Activated CD8-positive, alpha-beta T cell treated with anti-CD3 and anti-CD28 coated beads for 36 hours (primary cell): ENCODE data around the gene CYTH3. TPM values are rescaled to one million over a fixed set of nuclear protein-coding genes. Genes with fewer than 3 reads are reported as not detected.

Experiments used
- ATAC-seq: fragments of 200-7000 bp; cut with Tn5 transposase; one replicate; pipeline ENCODE4 v1.10.0; 2021; ENCODE audit warnings: mild to moderate bottlenecking, moderate library complexity
- CTCF ChIA-PET: fragments of 350-600 bp; sonication (Branson Sonifier 250); formaldehyde crosslinking; loops from one replicate; lab custom pipeline; 2021; ENCODE audit warnings: antibody characterized with exemption; lab: Charles Lee
- POLR2A ChIA-PET: fragments of 350-600 bp; sonication (Branson Sonifier 250); formaldehyde crosslinking; loops from one replicate; lab custom pipeline; 2021; ENCODE audit warnings: antibody characterized with exemption; lab: Charles Lee
- DNase-seq: peaks from one replicate; pipeline ENCODE4 v3.0.0-alpha.2; 2020
- H3K27ac Mint-ChIP-seq: one replicate; pipeline ENCODE4 v1.8.0; 2021; ENCODE audit warnings: mild to moderate bottlenecking, mixed read lengths
- H3K27me3 Mint-ChIP-seq: one replicate; pipeline ENCODE4 v1.8.0; 2021; ENCODE audit warnings: mixed read lengths
- H3K36me3 Mint-ChIP-seq: one replicate; pipeline ENCODE4 v1.8.0; 2021; ENCODE audit warnings: low read depth, mixed read lengths
- H3K4me1 Mint-ChIP-seq: one replicate; pipeline ENCODE4 v1.8.0; 2021; ENCODE audit warnings: low read depth, mixed read lengths
- H3K4me3 Mint-ChIP-seq: one replicate; pipeline ENCODE4 v1.8.0; 2021; ENCODE audit warnings: mild to moderate bottlenecking, moderate library complexity, mixed read lengths
- H3K9me3 Mint-ChIP-seq: one replicate; pipeline ENCODE4 v1.8.0; 2021; ENCODE audit warnings: mixed read lengths
- intact Hi-C: fragments of 100-400 bp; cut with micrococcal nuclease; formaldehyde crosslinking; loops from one replicate; pipeline ENCODE4 v1.10.0; 2022
- total RNA-seq, 2 experiments: library from RNA; stranded (reverse); gene quantifications; one replicate each; pipeline ENCODE4 v1.2.3, GENCODE V29; 2021
- TF ChIP-seq, protein P1 (sequence below): fragments of 200-600 bp; IDR thresholded peaks from one replicate; pipeline ENCODE4 v1.8.0; 2022; ENCODE audit warnings: antibody characterized with exemption, mild to moderate bottlenecking

The CYTH3 gene
- total RNA-seq, 2 experiments from 2014 or later, result 0.92 to 2.3 TPM

DNA sequence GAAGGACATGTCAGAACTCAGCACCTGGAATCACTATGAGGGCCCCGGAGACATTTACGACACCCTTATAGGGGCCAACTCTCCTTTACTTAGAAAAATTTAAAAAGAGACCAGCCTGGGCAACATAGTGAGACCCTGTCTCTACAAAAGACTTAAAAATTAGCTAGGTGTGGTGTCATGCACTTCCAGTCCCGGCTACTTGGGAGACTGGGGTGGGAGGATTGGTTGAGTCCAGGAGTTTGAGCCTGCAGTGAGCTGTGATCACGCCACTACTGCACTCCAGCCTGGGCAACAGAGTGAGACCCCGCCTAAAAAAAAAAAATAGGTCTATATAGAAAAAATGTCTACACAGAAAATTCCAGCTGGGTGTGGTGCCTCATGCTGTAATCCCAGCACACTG, 7.5 kb upstream of the CYTH3 start:
- ATAC-seq (no peak), DNase-seq (no peak)
- Mint-ChIP-seq H3K4me1 (no peaks in the 10 kb centered on the region), H3K4me3 (no peak overlapping the region), H3K36me3 (no peaks in the 10 kb centered on the region), H3K9me3 (no peaks in the 10 kb centered on the region), H3K27me3 (no peaks in the 10 kb centered on the region), H3K27ac (no peak overlapping the region)
- CTCF ChIA-PET, result no interaction called here
- TF ChIP-seq, protein P1, sequence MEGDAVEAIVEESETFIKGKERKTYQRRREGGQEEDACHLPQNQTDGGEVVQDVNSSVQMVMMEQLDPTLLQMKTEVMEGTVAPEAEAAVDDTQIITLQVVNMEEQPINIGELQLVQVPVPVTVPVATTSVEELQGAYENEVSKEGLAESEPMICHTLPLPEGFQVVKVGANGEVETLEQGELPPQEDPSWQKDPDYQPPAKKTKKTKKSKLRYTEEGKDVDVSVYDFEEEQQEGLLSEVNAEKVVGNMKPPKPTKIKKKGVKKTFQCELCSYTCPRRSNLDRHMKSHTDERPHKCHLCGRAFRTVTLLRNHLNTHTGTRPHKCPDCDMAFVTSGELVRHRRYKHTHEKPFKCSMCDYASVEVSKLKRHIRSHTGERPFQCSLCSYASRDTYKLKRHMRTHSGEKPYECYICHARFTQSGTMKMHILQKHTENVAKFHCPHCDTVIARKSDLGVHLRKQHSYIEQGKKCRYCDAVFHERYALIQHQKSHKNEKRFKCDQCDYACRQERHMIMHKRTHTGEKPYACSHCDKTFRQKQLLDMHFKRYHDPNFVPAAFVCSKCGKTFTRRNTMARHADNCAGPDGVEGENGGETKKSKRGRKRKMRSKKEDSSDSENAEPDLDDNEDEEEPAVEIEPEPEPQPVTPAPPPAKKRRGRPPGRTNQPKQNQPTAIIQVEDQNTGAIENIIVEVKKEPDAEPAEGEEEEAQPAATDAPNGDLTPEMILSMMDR, result no peak
- POLR2A ChIA-PET, result interaction anchor here (0.6 kb wide), 1 partner anchor 106 kb away, joined by 3 read pairs; no protein-coding TSS in a partner anchor
- intact Hi-C loops, result no loop called here

DNA sequence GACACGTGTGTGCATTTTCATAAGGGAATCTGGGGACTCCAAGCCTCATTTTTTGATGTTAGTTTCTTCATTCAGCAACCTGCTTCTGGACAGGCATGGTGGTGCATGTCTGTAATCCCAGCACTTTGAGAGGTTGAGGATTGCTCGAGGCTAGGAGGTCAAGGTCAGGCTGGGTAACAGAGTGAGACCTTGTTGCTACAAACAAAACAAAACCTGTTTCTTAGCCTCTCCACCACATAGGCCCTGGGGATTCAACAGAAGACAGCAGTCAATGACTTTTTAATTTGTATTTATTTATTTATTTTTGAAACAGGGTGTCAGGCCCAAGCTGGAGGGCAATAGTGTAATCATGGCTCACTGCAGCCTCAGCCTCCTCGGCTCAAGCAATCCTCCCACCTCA, 6.9 kb upstream of the CYTH3 start:
- ChIA-PET POLR2A (no interaction called here), CTCF (no interaction called here)
- Mint-ChIP-seq H3K4me3 (no peak overlapping the region), H3K9me3 (no peaks in the 10 kb centered on the region), H3K4me1 (no peaks in the 10 kb centered on the region), H3K27me3 (no peaks in the 10 kb centered on the region), H3K36me3 (no peaks in the 10 kb centered on the region), H3K27ac (no peak overlapping the region)
- ATAC-seq (no peak), DNase-seq (no peak)
- TF ChIP-seq, protein P1, result no peak
- intact Hi-C loops, result no loop called here

DNA sequence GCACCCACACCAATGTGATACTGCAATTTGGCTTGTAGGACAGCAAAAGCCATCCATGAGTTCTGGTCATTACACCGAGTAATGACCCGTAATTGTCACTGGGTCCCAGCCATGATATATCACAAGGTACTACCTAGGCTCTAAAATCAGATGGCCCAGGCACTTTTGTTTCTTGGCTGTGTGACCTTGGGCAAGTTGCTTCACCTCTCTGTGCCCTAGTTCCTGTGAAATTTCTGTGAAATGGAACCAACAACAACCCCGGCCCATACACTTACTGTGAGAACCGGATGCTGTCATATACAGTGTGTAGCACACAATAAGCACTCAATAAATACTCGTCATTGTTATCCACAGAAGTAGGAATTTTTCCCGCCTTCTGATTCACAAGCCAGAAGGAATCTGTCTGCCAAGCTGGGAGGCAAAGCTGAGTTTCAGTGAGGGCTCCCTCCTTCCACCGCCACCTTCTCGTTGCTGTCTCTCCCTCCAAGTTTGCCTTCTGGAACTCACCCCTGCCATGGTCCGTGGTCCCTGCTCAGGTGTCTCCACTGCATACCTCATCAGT, 6.4 kb upstream of the CYTH3 start:
- intact Hi-C loops, result no loop called here
- Mint-ChIP-seq H3K9me3 (no peaks in the 10 kb centered on the region), H3K4me1 (no peaks in the 10 kb centered on the region), H3K27ac (no peak overlapping the region), H3K36me3 (no peaks in the 10 kb centered on the region), H3K4me3 (no peak overlapping the region), H3K27me3 (peaks cover 2% of the 10 kb centered on the region)
- ChIA-PET CTCF (no interaction called here), POLR2A (no interaction called here)
- TF ChIP-seq, protein P1, result no peak
- ATAC-seq (no peak), DNase-seq (no peak)

DNA sequence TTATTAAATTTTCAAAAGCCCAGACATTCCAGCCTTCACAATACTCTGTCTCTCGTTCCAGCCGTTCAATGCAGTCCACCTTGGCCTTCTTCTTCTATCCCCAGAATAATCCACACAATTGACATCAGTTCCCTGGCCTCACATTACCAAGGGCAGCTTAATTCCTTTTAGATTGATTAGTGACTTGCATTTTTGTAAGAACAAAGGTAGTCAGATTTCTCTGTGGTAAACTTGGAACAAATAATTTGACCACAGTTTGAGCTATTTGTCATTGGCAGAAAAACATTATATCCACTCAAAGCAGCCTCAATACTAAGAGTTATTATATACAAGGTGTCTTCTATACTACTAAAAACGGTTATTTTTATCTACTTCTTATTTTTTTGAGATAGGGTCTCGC, 5.1 kb upstream of the CYTH3 start:
- ChIA-PET CTCF (no interaction called here), POLR2A (no interaction called here)
- intact Hi-C loops, result no loop called here
- H3K27ac Mint-ChIP-seq, result no peak overlapping the region
- H3K36me3 Mint-ChIP-seq, result no peaks in the 10 kb centered on the region
- no peak for ATAC-seq
- H3K4me1 Mint-ChIP-seq, result peaks cover 3% of the 10 kb centered on the region
- H3K9me3 Mint-ChIP-seq, result no peaks in the 10 kb centered on the region
- peaks cover 2% of the 10 kb centered on the region for H3K27me3 Mint-ChIP-seq
- TF ChIP-seq, protein P1, result no peak
- DNase-seq, result no peak
- H3K4me3 Mint-ChIP-seq, result no peak overlapping the region

DNA sequence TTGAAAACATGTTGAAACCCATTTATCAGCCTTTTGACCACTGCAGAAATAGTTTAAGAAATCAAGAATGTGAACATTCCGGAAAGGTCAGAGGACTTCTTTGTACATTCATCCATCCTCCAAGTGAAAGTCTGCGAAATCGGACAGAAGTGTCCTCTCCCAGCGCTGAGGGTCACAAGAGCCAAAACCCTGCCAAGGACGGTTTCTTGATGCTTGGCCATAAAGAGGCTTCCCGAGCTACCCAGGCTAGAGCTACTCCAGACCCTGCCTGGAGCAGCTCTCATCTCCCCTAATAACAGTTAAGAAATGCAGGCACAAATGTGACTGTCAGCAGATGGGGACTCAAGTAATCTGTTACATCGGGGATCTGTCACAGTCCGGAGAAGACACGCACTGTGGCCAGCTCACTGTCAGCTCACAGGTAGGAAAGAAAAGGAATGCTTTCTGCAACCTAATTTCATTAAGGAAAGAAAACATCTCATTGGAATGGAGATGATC, 4.5 kb upstream of the CYTH3 start:
- intact Hi-C loops, result no loop called here
- POLR2A ChIA-PET, result no interaction called here
- DNase-seq, result no peak
- CTCF ChIA-PET, result no interaction called here
- H3K9me3 Mint-ChIP-seq, result no peaks in the 10 kb centered on the region
- H3K4me1 Mint-ChIP-seq, result peaks cover 3% of the 10 kb centered on the region
- no peak overlapping the region for H3K27ac Mint-ChIP-seq
- ATAC-seq, result no peak
- H3K36me3 Mint-ChIP-seq, result no peaks in the 10 kb centered on the region
- H3K27me3 Mint-ChIP-seq, result peaks cover 2% of the 10 kb centered on the region
- no peak overlapping the region for H3K4me3 Mint-ChIP-seq
- TF ChIP-seq, protein P1, result no peak
